IPS DF 6.9 (cell line): Measurements from ENCODE around the gene TADA2B.

Source experiments
- DNase-seq: peaks from one replicate; pipeline ENCODE4 v3.0.0-alpha.2; 2013; ENCODE audit warnings: low read depth, low spot score
- H3K27ac ChIP-seq: one replicate; pipeline ENCODE4 v1.5.1; 2013; ENCODE audit warnings: low read length, control low read depth
- H3K27me3 ChIP-seq: 2 replicates; pipeline ENCODE4 v1.6.1; 2013; ENCODE audit warnings: mild to moderate bottlenecking, low read length; ENCODE audit not compliant: control insufficient read depth, insufficient read depth
- H3K36me3 ChIP-seq: 2 replicates; pipeline ENCODE4 v1.6.1; 2013; ENCODE audit warnings: low read length; ENCODE audit not compliant: control insufficient read depth, insufficient read depth
- H3K4me1 ChIP-seq: 2 replicates; pipeline ENCODE4 v1.6.1; 2013; ENCODE audit warnings: low read length; ENCODE audit not compliant: control insufficient read depth, insufficient read depth
- H3K4me3 ChIP-seq: 2 replicates; pipeline ENCODE4 v1.5.1; 2013; ENCODE audit warnings: mild to moderate bottlenecking, low read length
- H3K9me3 ChIP-seq: 2 replicates; pipeline ENCODE4 v1.6.1; 2013; ENCODE audit warnings: low read length, inconsistent platforms; ENCODE audit not compliant: control insufficient read depth, insufficient read depth
- WGBS: extraction: QIAGEN DNeasy Blood & Tissue Kit; methylation state at CpG from one replicate; pipeline ENCODE4 v1.1.7; 2013; ENCODE audit warnings: mixed read lengths, missing lambda C conversion rate; ENCODE audit not compliant: insufficient read length, insufficient coverage; 5-methylcytosine and 5-hydroxymethylcytosine counted together

The TADA2B gene, protein sequence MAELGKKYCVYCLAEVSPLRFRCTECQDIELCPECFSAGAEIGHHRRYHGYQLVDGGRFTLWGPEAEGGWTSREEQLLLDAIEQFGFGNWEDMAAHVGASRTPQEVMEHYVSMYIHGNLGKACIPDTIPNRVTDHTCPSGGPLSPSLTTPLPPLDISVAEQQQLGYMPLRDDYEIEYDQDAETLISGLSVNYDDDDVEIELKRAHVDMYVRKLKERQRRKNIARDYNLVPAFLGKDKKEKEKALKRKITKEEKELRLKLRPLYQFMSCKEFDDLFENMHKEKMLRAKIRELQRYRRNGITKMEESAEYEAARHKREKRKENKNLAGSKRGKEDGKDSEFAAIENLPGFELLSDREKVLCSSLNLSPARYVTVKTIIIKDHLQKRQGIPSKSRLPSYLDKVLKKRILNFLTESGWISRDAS

DNA sequence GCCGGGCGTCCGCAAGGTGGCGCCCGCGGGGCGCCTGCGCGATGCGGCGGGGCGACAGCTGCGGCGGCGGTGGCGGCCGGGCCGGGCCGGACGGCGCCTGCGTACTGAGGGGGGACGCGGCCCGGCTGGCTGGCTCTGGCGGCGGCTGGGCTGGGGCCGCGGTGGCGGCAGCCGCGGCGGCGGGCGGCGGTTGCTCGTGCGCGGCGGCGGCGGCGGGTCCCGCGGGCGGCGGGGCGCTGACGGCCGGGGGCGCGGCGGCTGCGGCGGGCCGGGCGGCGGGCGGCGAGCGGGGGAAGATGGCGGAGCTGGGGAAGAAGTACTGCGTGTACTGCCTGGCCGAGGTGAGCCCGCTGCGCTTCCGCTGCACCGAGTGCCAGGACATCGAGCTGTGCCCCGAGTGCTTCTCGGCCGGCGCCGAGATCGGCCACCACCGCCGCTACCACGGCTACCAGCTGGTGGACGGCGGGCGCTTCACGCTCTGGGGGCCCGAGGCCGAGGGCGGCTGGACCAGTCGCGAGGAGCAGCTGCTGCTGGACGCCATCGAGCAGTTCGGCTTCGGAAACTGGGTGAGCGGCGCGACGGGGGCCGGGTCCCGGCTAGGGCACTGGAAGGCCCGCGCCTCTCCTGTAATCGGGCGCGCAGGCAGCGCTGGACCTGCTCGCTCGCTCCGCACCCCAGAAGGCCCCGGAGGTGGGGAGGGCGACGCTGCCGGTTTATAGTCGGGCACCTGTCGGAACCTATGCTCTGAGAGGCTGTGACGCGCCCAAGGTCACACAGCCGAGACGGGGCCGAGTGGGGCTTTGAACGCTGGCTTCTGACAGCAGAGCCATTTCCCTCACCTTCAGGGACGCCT lies at the start of gene TADA2B:
TSS of gene TADA2B (plus strand) at position 89 of the 853 bp plus-strand sequence. CDS start at position 297, 208 bp downstream.
- Histone ChIP-seq H3K27ac (no peak within 1 kb of the TSS), H3K36me3 (no peaks in the 10 kb centered on the region), H3K9me3 (no peaks in the 10 kb centered on the region), H3K4me1 (no peaks in the 10 kb centered on the region), H3K4me3 (peak within 1 kb of the TSS; percentile 88), H3K27me3 (peaks cover 14% of the 10 kb centered on the region)
- DNase-seq, result no peak
- no CpG with 5 or more reads among the region's 119 CpGs for WGBS

DNA sequence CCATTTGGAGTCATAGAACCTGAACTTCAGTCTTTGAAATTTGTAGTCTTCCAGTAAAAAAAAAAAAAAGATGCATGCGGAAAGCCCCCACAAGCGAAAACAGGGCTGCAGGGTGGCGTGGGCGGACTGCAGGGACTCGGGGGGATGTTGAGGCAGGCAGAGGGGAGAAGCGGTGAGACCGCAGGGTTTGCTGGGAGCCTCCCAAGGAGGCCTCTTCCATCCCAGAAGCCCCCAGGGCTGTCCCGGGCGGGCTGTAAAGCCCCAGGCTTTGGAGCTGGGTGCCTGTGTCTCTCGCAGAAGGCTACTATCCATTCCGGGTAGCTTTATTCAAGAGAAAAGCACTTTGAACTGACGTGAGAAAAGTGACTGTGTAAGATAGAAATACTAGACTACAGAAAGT lies 46.7 kb upstream of the TADA2B start:
- no peak for DNase-seq
- Histone ChIP-seq H3K36me3 (peaks cover 21% of the 10 kb centered on the region), H3K27me3 (no peaks in the 10 kb centered on the region), H3K9me3 (no peaks in the 10 kb centered on the region), H3K4me1 (no peaks in the 10 kb centered on the region), H3K4me3 (no peak overlapping the region), H3K27ac (no peak overlapping the region)
- no CpG with 5 or more reads among the region's 12 CpGs for WGBS

DNA sequence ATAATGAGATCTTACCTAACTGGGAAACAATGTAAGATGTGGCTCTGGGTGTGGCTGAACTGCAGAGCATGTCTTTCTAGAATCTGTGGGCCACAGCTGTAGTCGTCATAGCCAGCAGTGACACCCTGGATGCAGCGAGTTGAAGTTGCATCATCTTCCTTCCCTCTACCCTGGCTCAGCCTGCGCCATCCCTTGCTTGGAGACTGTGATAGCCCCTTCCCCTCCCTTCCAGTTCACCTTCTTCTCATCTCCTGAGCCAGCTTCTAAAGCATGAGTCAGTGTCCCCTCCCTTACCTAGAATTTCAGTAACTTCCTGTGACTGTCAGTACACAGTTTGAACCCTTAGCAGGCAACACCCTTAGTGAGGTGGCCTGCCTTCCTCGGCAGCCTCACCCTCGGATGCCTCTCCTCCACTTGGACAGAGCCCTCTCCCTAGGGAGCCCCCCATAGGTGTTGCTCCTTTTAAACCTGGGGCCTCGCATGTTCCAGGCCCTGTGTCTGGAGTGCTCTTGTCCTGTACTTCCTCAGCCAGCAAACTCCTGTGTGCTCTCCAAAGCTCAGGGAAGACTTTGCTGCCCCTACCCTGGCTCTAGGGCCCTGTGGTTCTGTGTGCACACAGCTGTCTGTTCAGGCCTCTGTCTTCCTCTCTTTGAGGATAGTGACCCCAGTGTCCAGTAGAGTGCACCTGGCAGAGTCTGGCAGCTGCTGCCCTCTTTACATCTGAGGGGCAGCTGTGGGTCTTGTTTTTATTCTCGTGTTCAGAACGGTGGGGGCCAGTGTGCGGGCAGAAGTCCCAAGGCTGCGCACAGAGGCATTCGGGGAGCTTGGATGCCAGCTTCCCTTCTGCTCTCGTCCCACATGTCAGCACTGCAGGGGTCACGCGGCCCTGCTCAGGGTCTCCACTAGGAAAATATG lies 43.7 kb upstream of the TADA2B start:
- Histone ChIP-seq H3K4me1 (no peaks in the 10 kb centered on the region), H3K9me3 (no peaks in the 10 kb centered on the region), H3K27me3 (no peaks in the 10 kb centered on the region), H3K27ac (no peak overlapping the region), H3K4me3 (no peak overlapping the region), H3K36me3 (peaks cover 25% of the 10 kb centered on the region)
- no peak for DNase-seq
- no CpG with 5 or more reads among the region's 14 CpGs for WGBS

DNA sequence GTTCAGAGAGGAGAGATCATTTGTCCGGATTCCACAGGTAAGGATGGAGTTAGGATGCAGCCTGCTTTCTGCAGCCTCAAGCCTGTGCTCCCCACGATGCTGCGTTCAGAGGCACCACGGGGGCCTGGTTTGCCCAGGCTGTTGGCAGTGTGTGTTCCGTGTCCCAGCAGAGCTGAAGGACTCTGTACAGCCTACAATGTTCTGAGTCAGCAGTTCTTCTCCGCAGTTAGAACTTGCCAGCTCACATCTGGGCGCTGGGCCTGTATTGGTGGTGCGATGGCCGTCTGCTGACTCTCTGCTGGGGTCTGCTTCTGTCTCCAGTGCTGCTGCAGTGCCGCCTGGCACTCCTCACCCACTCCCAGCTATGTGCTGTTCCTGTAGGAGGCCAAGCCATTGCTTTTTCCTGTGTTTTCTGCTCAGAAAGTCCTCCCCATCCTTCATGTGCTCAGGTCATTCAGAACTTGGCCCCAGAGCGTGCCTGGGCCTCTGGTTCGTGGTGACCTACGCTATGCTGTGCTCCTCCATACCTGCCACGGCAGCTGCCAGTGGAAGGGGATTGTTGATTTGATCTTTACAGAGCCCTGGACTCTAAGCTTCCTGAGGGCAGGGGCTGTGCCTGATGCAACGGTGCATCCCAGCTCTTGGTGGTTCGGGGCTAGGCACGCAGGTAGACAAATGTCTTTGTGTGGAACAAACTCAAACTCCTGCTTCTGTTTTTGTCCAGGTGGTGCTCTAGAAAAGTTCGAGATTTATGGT lies 42.6 kb upstream of the TADA2B start:
- H3K9me3 ChIP-seq, result no peaks in the 10 kb centered on the region
- no peak for DNase-seq
- no peaks in the 10 kb centered on the region for H3K4me1 ChIP-seq
- no peaks in the 10 kb centered on the region for H3K27me3 ChIP-seq
- H3K36me3 ChIP-seq, result peaks cover 25% of the 10 kb centered on the region
- no CpG with 5 or more reads among the region's 18 CpGs for WGBS
- no peak overlapping the region for H3K4me3 ChIP-seq
- no peak overlapping the region for H3K27ac ChIP-seq

DNA sequence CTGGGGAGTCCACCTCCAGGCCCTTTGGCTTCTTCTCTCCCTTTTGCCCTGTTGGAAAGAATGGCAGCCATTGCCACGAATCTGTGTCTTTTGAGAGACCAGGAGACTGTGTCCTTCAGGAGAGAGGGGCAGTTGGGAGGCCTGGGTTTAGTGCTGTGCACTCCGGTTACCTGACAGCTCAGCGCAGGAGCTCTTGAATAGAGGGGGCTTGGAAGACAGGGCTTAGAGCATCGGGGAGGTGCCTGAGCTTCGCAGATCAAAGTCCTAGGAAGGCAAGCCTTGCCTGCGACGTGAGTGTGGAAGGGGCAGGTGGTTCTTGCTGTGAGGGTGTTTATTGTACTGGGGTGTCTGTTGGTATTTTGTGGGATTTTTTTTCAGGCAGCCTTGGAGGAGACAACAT lies 41.9 kb upstream of the TADA2B start:
- H3K36me3 ChIP-seq, result peaks cover 25% of the 10 kb centered on the region

DNA sequence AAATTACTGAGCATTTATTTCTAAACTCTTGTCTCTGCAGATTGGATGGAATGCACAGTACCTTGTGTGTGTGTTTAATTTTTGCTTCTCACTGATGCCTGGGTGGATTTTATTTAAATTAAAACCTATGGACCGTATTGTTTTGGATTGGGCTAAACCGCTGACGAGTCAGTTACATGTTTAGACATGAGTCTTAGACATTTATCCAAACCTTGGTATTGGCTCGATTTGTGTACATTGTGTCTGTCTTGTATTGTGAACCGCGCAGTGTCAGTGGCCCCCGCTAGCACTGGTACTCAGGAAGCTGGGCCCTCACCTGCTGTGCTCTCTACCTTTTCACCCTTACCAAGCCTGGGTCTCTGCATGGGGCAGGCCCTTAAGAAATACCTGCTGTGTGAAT lies 40.8 kb upstream of the TADA2B start:
- no peak overlapping the region for H3K4me3 ChIP-seq
- DNase-seq, result no peak
- H3K9me3 ChIP-seq, result no peaks in the 10 kb centered on the region
- H3K36me3 ChIP-seq, result peaks cover 25% of the 10 kb centered on the region
- H3K27ac ChIP-seq, result no peak overlapping the region
- H3K27me3 ChIP-seq, result no peaks in the 10 kb centered on the region
- no peaks in the 10 kb centered on the region for H3K4me1 ChIP-seq
- WGBS, result no CpG with 5 or more reads among the region's 7 CpGs

More for the DNA sequence above, 41.9 kb upstream of the TADA2B start:
- H3K9me3 ChIP-seq, result no peaks in the 10 kb centered on the region
- WGBS, result no CpG with 5 or more reads among the region's 7 CpGs
- H3K4me3 ChIP-seq, result no peak overlapping the region
- no peak for DNase-seq
- H3K4me1 ChIP-seq, result no peaks in the 10 kb centered on the region
- no peaks in the 10 kb centered on the region for H3K27me3 ChIP-seq
- H3K27ac ChIP-seq, result no peak overlapping the region

DNA sequence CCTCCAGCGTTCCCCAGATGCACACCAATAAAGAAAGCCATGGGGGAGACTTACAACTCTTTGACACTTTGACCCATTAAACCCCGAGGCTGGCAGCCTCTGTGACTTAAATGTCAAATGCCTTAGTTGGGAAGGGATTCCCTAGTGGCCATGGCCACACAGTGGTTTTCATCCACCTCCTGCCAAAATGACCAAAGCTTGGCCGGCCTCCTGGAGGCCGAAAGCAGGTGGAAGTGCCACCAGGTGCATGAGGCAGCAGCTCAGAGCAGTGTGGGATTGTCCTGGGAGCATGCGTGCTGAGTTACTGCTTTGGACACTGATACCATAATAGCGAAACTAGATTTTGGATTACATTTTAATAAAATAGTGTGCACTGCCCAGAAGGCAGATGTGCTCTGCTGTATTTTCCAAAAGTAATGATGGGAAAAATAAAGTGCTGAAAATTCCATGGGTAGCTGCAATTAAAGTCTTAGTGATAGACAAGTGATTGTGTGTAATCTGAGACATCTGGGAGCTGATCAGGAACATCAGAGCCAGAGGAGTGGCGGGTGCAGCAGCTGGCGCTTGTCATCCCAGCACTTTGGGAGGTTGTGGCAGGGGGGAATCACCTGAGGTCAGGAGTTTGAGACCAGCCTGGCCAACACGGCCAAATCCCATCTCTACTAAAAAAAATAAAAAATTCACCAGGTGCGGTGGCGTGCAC lies 39.8 kb upstream of the TADA2B start:
- H3K36me3 ChIP-seq, result peaks cover 25% of the 10 kb centered on the region
- no CpG with 5 or more reads among the region's 11 CpGs for WGBS
- no peaks in the 10 kb centered on the region for H3K27me3 ChIP-seq
- H3K9me3 ChIP-seq, result no peaks in the 10 kb centered on the region
- DNase-seq, result no peak
- H3K4me3 ChIP-seq, result no peak overlapping the region
- H3K27ac ChIP-seq, result no peak overlapping the region
- peaks cover 3% of the 10 kb centered on the region; the same call in 1 of the 2 replicates for H3K4me1 ChIP-seq

DNA sequence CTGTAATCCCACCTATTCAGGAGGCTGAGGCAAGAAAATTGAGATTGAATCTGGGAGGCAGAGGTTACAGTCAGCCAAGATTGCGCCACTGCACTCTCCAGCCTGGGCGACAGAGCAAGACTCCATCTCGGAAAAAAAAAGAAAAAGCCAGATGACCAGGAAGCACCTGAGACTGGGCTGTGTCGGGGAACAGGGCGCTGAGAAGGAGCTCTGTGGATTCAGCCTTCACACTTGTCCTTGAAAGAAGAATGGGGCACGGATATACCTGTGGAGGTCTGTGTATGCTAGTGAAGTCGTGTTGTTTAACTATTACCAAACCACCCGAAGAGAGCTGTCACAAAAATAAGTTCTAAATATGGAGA lies 39.3 kb upstream of the TADA2B start:
- Histone ChIP-seq H3K4me3 (no peak overlapping the region), H3K36me3 (peaks cover 24% of the 10 kb centered on the region), H3K27ac (no peak overlapping the region), H3K9me3 (no peaks in the 10 kb centered on the region), H3K4me1 (peaks cover 3% of the 10 kb centered on the region; the same call in 1 of the 2 replicates), H3K27me3 (no peaks in the 10 kb centered on the region)
- DNase-seq, result no peak
- no CpG with 5 or more reads among the region's 8 CpGs for WGBS

DNA sequence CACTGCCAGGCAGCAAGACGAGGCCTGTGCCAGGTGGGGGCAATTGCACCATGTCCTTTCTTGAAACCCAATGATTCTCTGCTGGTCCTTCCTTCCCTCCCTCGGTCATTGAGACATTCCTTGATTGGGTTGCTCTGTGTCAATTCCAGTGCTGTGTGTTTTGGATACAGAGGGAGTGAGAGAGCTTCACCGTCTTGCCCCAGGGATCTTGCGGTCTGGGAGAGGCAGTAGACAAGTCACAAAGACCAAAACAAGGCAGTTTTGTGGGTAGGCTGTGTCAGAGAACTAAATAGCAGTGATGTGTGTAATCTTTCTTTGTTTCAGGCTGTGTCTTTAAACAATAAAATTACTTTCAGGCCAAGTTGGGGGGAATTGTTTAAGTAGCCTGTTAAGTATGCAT lies 38.8 kb upstream of the TADA2B start:
- H3K27me3 ChIP-seq, result no peaks in the 10 kb centered on the region
- no peak overlapping the region for H3K4me3 ChIP-seq
- peaks cover 3% of the 10 kb centered on the region; the same call in 1 of the 2 replicates for H3K4me1 ChIP-seq
- H3K27ac ChIP-seq, result no peak overlapping the region
- DNase-seq, result no peak
- peaks cover 19% of the 10 kb centered on the region for H3K36me3 ChIP-seq
- H3K9me3 ChIP-seq, result no peaks in the 10 kb centered on the region
- no CpG with 5 or more reads among the region's 4 CpGs for WGBS
